GM06990 (cell line): ENCODE data around the gene AGBL4.

Source experiments
- DNase-seq: peaks from one replicate; pipeline ENCODE4 v3.0.0-alpha.2; 2011; ENCODE audit not compliant: insufficient read length; ENCODE audit errors: extremely low read depth
- H3K27me3 ChIP-seq: replicated peaks from 2 replicates; pipeline ENCODE4 v1.6.0; 2011; ENCODE audit warnings: low read length; ENCODE audit not compliant: control insufficient read depth, insufficient read depth
- H3K36me3 ChIP-seq: 2 replicates; pipeline ENCODE4 v1.5.1; 2011; ENCODE audit warnings: low read length; ENCODE audit not compliant: control insufficient read depth, insufficient read depth
- H3K4me3 ChIP-seq: replicated peaks from 2 replicates; pipeline ENCODE4 v1.5.1; 2011; ENCODE audit warnings: low read depth, mild to moderate bottlenecking, control low read depth, low read length
- CTCF ChIP-seq: IDR thresholded peaks from 2 replicates; pipeline ENCODE4 v1.5.1; 2011; ENCODE audit warnings: low read length, control low read depth, mild to moderate bottlenecking, inconsistent platforms; ENCODE audit not compliant: insufficient read depth, poor library complexity, severe bottlenecking

The AGBL4 gene

GRCh38 chr1:48784301-48784700 lies 1239.5 kb downstream of the AGBL4 start:
- no peak overlapping the region for H3K4me3 ChIP-seq
- no peak for DNase-seq
- H3K36me3 ChIP-seq = no peaks in the 10 kb centered on the region
- H3K27me3 ChIP-seq = peaks cover 1% of the 10 kb centered on the region; the same call in 1 of the 2 replicates
- TF ChIP-seq CTCF = no peak

- Histone ChIP-seq H3K27me3 (peaks cover 2% of the 10 kb centered on the region), H3K4me3 (no peak overlapping the region; the same call in 1 of the 2 replicates), H3K36me3 (no peaks in the 10 kb centered on the region)
- no peak for TF ChIP-seq CTCF
- DNase-seq = no peak
These were observed 1246.4 kb downstream of the AGBL4 start for GRCh38 chr1:48777219-48777895.

- no peak for TF ChIP-seq CTCF
- DNase-seq = no peak
- Histone ChIP-seq H3K36me3 (no peaks in the 10 kb centered on the region), H3K4me3 (no peak within 1 kb of the TSS; the same call in 1 of the 2 replicates), H3K27me3 (peaks cover 2% of the 10 kb centered on the region)
These were observed 1247.1 kb downstream of the AGBL4 start, which contains the start of gene BEND5 for GRCh38 chr1:48776393-48777218. TSS of gene BEND5 (minus strand) at chr1:48776891. CDS start at chr1:48776831, 60 bp downstream.

- TF ChIP-seq CTCF = no peak
- peaks cover 2% of the 10 kb centered on the region for H3K27me3 ChIP-seq
- no peak for DNase-seq
- no peak overlapping the region for H3K4me3 ChIP-seq
- no peaks in the 10 kb centered on the region for H3K36me3 ChIP-seq
These were observed 1247.8 kb downstream of the AGBL4 start for GRCh38 chr1:48775831-48776392.

- H3K4me3 ChIP-seq = no peak overlapping the region
- no peak for DNase-seq
- H3K36me3 ChIP-seq = no peaks in the 10 kb centered on the region
- TF ChIP-seq CTCF = no peak
- peaks cover 2% of the 10 kb centered on the region for H3K27me3 ChIP-seq
These were observed 1250.6 kb downstream of the AGBL4 start for GRCh38 chr1:48773133-48773532.
